Stimulated activated memory B cell treated with anti-CD40 and anti-IgM and Interleukin-4, amounts not matched to agents 10 μg/mL and 1 μg/mL and 100 μg/mL, for 72 hours (primary cell): ENCODE measurements around the gene XPNPEP2.
A peak's percentile ranks its signal among the peaks of the same experiment; 100 is the strongest.

ENCODE experiments used
- ATAC-seq: fragments of 150-1000 bp; cut with Tn5 transposase; 2 replicates; pipeline ENCODE4 v1.10.0; 2021
- H3K27ac Mint-ChIP-seq: one replicate; pipeline ENCODE4 v1.8.0; 2022; ENCODE audit warnings: mild to moderate bottlenecking, mixed read lengths
- H3K27me3 Mint-ChIP-seq: one replicate; pipeline ENCODE4 v1.8.0; 2022; ENCODE audit warnings: mixed read lengths
- H3K36me3 Mint-ChIP-seq: one replicate; pipeline ENCODE4 v1.8.0; 2022; ENCODE audit warnings: mixed read lengths
- H3K4me1 Mint-ChIP-seq: one replicate; pipeline ENCODE4 v1.8.0; 2022; ENCODE audit warnings: mixed read lengths
- H3K4me3 Mint-ChIP-seq: one replicate; pipeline ENCODE4 v1.8.0; 2022; ENCODE audit warnings: mild to moderate bottlenecking, moderate library complexity, mixed read lengths
- H3K9me3 Mint-ChIP-seq: one replicate; pipeline ENCODE4 v1.8.0; 2022; ENCODE audit warnings: mixed read lengths

Gene XPNPEP2

GRCh38 chrX:129738466-129739308, at the start of gene XPNPEP2:
TSS of gene XPNPEP2 (plus strand) at chrX:129738979. CDS start at chrX:129739214, 235 bp downstream.
- H3K9me3 Mint-ChIP-seq: no peaks in the 10 kb centered on the region
- H3K4me3 Mint-ChIP-seq: no peak within 1 kb of the TSS
- no peak for ATAC-seq
- peak within 1 kb of the TSS; percentile 79 for H3K27ac Mint-ChIP-seq
- H3K27me3 Mint-ChIP-seq: no peaks in the 10 kb centered on the region
- H3K36me3 Mint-ChIP-seq: no peaks in the 10 kb centered on the region
- H3K4me1 Mint-ChIP-seq: peaks cover 19% of the 10 kb centered on the region

GRCh38 chrX:129689796-129690195, 49.0 kb upstream of the XPNPEP2 start:
- ATAC-seq: no peak
- no peaks in the 10 kb centered on the region for H3K4me1 Mint-ChIP-seq
- H3K4me3 Mint-ChIP-seq: no peak overlapping the region
- no peaks in the 10 kb centered on the region for H3K36me3 Mint-ChIP-seq
- no peaks in the 10 kb centered on the region for H3K9me3 Mint-ChIP-seq
- no peak overlapping the region for H3K27ac Mint-ChIP-seq
- no peaks in the 10 kb centered on the region for H3K27me3 Mint-ChIP-seq

GRCh38 chrX:129690435-129690834, 48.3 kb upstream of the XPNPEP2 start:
- ATAC-seq: no peak
- no peaks in the 10 kb centered on the region for H3K36me3 Mint-ChIP-seq
- H3K27me3 Mint-ChIP-seq: no peaks in the 10 kb centered on the region
- no peak overlapping the region for H3K27ac Mint-ChIP-seq
- no peak overlapping the region for H3K4me3 Mint-ChIP-seq
- no peaks in the 10 kb centered on the region for H3K9me3 Mint-ChIP-seq
- no peaks in the 10 kb centered on the region for H3K4me1 Mint-ChIP-seq

- H3K4me3 Mint-ChIP-seq: no peak overlapping the region
- ATAC-seq: no peak
- no peaks in the 10 kb centered on the region for H3K4me1 Mint-ChIP-seq
- no peaks in the 10 kb centered on the region for H3K27me3 Mint-ChIP-seq
- H3K36me3 Mint-ChIP-seq: no peaks in the 10 kb centered on the region
- no peaks in the 10 kb centered on the region for H3K9me3 Mint-ChIP-seq
- no peak overlapping the region for H3K27ac Mint-ChIP-seq
These were observed 45.4 kb upstream of the XPNPEP2 start for GRCh38 chrX:129693354-129693753.

- Mint-ChIP-seq H3K27ac (no peak overlapping the region), H3K9me3 (no peaks in the 10 kb centered on the region), H3K4me3 (no peak overlapping the region), H3K36me3 (no peaks in the 10 kb centered on the region), H3K27me3 (no peaks in the 10 kb centered on the region), H3K4me1 (no peaks in the 10 kb centered on the region)
- ATAC-seq: no peak
These were observed 44.0 kb upstream of the XPNPEP2 start for GRCh38 chrX:129694805-129695204.

GRCh38 chrX:129695535-129695934, 43.2 kb upstream of the XPNPEP2 start:
- Mint-ChIP-seq H3K4me3 (no peak overlapping the region), H3K9me3 (no peaks in the 10 kb centered on the region), H3K27me3 (no peaks in the 10 kb centered on the region), H3K4me1 (no peaks in the 10 kb centered on the region), H3K36me3 (no peaks in the 10 kb centered on the region), H3K27ac (no peak overlapping the region)
- ATAC-seq: no peak

- H3K4me1 Mint-ChIP-seq: no peaks in the 10 kb centered on the region
- H3K9me3 Mint-ChIP-seq: no peaks in the 10 kb centered on the region
- H3K27me3 Mint-ChIP-seq: no peaks in the 10 kb centered on the region
- no peak overlapping the region for H3K27ac Mint-ChIP-seq
- H3K36me3 Mint-ChIP-seq: no peaks in the 10 kb centered on the region
- no peak for ATAC-seq
- H3K4me3 Mint-ChIP-seq: no peak overlapping the region
These were observed 42.8 kb upstream of the XPNPEP2 start for GRCh38 chrX:129695937-129696336.

- Mint-ChIP-seq H3K36me3 (no peaks in the 10 kb centered on the region), H3K9me3 (no peaks in the 10 kb centered on the region), H3K27ac (no peak overlapping the region), H3K4me1 (no peaks in the 10 kb centered on the region), H3K27me3 (no peaks in the 10 kb centered on the region), H3K4me3 (no peak overlapping the region)
- ATAC-seq: no peak
These were observed 42.2 kb upstream of the XPNPEP2 start for GRCh38 chrX:129696463-129697155.

GRCh38 chrX:129697204-129697829, 41.5 kb upstream of the XPNPEP2 start:
- Mint-ChIP-seq H3K4me3 (no peak overlapping the region), H3K9me3 (no peaks in the 10 kb centered on the region), H3K27ac (no peak overlapping the region), H3K36me3 (no peaks in the 10 kb centered on the region), H3K4me1 (no peaks in the 10 kb centered on the region), H3K27me3 (no peaks in the 10 kb centered on the region)
- ATAC-seq: no peak

- no peaks in the 10 kb centered on the region for H3K9me3 Mint-ChIP-seq
- ATAC-seq: no peak
- no peaks in the 10 kb centered on the region for H3K36me3 Mint-ChIP-seq
- H3K27ac Mint-ChIP-seq: no peak overlapping the region
- no peaks in the 10 kb centered on the region for H3K27me3 Mint-ChIP-seq
- no peak overlapping the region for H3K4me3 Mint-ChIP-seq
- H3K4me1 Mint-ChIP-seq: no peaks in the 10 kb centered on the region
These were observed 40.6 kb upstream of the XPNPEP2 start for GRCh38 chrX:129698150-129698549.

- Mint-ChIP-seq H3K27me3 (no peaks in the 10 kb centered on the region), H3K27ac (no peak overlapping the region), H3K4me1 (no peaks in the 10 kb centered on the region), H3K9me3 (no peaks in the 10 kb centered on the region), H3K4me3 (no peak overlapping the region), H3K36me3 (no peaks in the 10 kb centered on the region)
- ATAC-seq: no peak
These were observed 38.2 kb upstream of the XPNPEP2 start for GRCh38 chrX:129700536-129700935.

GRCh38 chrX:129701624-129702069, 37.1 kb upstream of the XPNPEP2 start:
- no peaks in the 10 kb centered on the region for H3K36me3 Mint-ChIP-seq
- no peaks in the 10 kb centered on the region for H3K9me3 Mint-ChIP-seq
- H3K27ac Mint-ChIP-seq: no peak overlapping the region
- no peak overlapping the region for H3K4me3 Mint-ChIP-seq
- ATAC-seq: no peak
- H3K4me1 Mint-ChIP-seq: no peaks in the 10 kb centered on the region
- H3K27me3 Mint-ChIP-seq: no peaks in the 10 kb centered on the region

GRCh38 chrX:129704491-129704890, 34.3 kb upstream of the XPNPEP2 start:
- Mint-ChIP-seq H3K4me1 (no peaks in the 10 kb centered on the region), H3K9me3 (no peaks in the 10 kb centered on the region), H3K36me3 (no peaks in the 10 kb centered on the region), H3K27ac (no peak overlapping the region), H3K27me3 (peaks cover 8% of the 10 kb centered on the region), H3K4me3 (no peak overlapping the region)
- ATAC-seq: no peak

GRCh38 chrX:129705377-129705925, 33.3 kb upstream of the XPNPEP2 start:
- no peaks in the 10 kb centered on the region for H3K4me1 Mint-ChIP-seq
- no peaks in the 10 kb centered on the region for H3K9me3 Mint-ChIP-seq
- ATAC-seq: no peak
- H3K36me3 Mint-ChIP-seq: no peaks in the 10 kb centered on the region
- H3K27ac Mint-ChIP-seq: no peak overlapping the region
- H3K27me3 Mint-ChIP-seq: peaks cover 8% of the 10 kb centered on the region
- no peak overlapping the region for H3K4me3 Mint-ChIP-seq

GRCh38 chrX:129705988-129706387, 32.8 kb upstream of the XPNPEP2 start:
- no peaks in the 10 kb centered on the region for H3K36me3 Mint-ChIP-seq
- no peak overlapping the region for H3K27ac Mint-ChIP-seq
- peaks cover 8% of the 10 kb centered on the region for H3K27me3 Mint-ChIP-seq
- ATAC-seq: no peak
- H3K4me3 Mint-ChIP-seq: no peak overlapping the region
- no peaks in the 10 kb centered on the region for H3K9me3 Mint-ChIP-seq
- no peaks in the 10 kb centered on the region for H3K4me1 Mint-ChIP-seq
